Ovary (tissue), 9 donors: ENCODE measurements around the gene SLAMF9. TPM values are rescaled to one million over a fixed set of nuclear protein-coding genes. Genes with fewer than 3 reads are reported as not detected.

ENCODE experiments used
- DNase-seq, 5 donors: peaks; one replicate each; pipeline ENCODE4 v3.0.0-alpha.2; 2019 to 2020
- H3K27ac ChIP-seq, 2 donors: fragments of 200-600 bp; one replicate each; pipeline versions ENCODE4 v1.5.1 to v1.8.0; 2019 to 2022
- H3K27me3 ChIP-seq: fragments of 200-600 bp; one replicate; pipeline ENCODE4 v1.8.0; 2022
- H3K36me3 ChIP-seq: fragments of 200-600 bp; sonication (generic); one replicate; pipeline ENCODE4 v1.5.1; 2019
- H3K4me1 ChIP-seq: one replicate; pipeline ENCODE4 v1.8.1; 2013; ENCODE audit warnings: mild to moderate bottlenecking, moderate library complexity; ENCODE audit not compliant: insufficient read depth
- H3K4me3 ChIP-seq: fragments of 200-600 bp; sonication (generic); one replicate; pipeline ENCODE4 v1.5.1; 2017
- H3K9me3 ChIP-seq, 2 donors: fragments of 200-600 bp in 1 of 2; sonication (generic) in 1 of 2; one replicate each; pipeline versions ENCODE4 v1.5.1 to v1.8.1; 2013 to 2019; ENCODE audit warnings: mild to moderate bottlenecking in 1 of 2, moderate library complexity in 1 of 2
- EP300 ChIP-seq: sonication (generic); formaldehyde crosslinking; IDR thresholded peaks from one replicate; pipeline ENCODE4 v1.6.1; 2017; ENCODE audit warnings: antibody characterized with exemption
- POLR2A ChIP-seq: fragments of 450-650 bp; IDR thresholded peaks from one replicate; pipeline ENCODE4 v1.6.1; 2017; ENCODE audit warnings: antibody characterized with exemption, mild to moderate bottlenecking, moderate library complexity
- WGBS, 3 donors: extraction: QIAGEN DNeasy Blood & Tissue Kit in 1 of 3; methylation state at CpG; one replicate each; pipeline versions ENCODE4 v1.1.5 to v1.1.7; 2013 to 2017; 5-methylcytosine and 5-hydroxymethylcytosine counted together
- intact Hi-C, 4 donors: fragments of 100-400 bp; cut with DNase I; formaldehyde crosslinking; loops; one replicate each; pipeline versions ENCODE4 v1.11.0 to v1.15.1; 2022 to 2023
- polyA plus RNA-seq, 2 donors: library from polyadenylated mRNA; stranded (reverse); fragments of 200-250 nt in 1 of 2; fragments of 350-450 nt in 1 of 2; fragmentation: Illumina TruSeq in 1 of 2; extraction: RNeasy Lipid Tissue Mini Kit (QIAGEN cat#74804) in 1 of 2; gene quantifications; one replicate each; pipeline ENCODE4 v1.2.3, GENCODE V29; 2013 to 2014
- total RNA-seq, 7 donors: library from RNA; depleted of rRNA in 2 of 7; stranded (reverse); fragments of >200 nt in 2 of 7; fragmentation: NEBNext Ultra II Directional in 3 of 7; extraction: Animal tissue kit (Norgen Biotek cat#: 25700) in 3 of 7; gene quantifications; one replicate each; pipeline versions ENCODE4 v1.1.0 to v1.2.4, GENCODE V29; 2016 to 2023
- TF ChIP-seq, protein P1 (sequence below), 3 donors: fragments of 450-650 bp in 2 of 3; fragments of 200-600 bp in 1 of 3; IDR thresholded peaks; one replicate each; pipeline versions ENCODE4 v1.5.1 to v1.8.0; 2016 to 2022; ENCODE audit warnings: antibody characterized with exemption in 3 of 3, mild to moderate bottlenecking in 1 of 3
- donor health status: DM: no; HTN: no; CAD: no; lungs with moderate emphysema.
- donor health status: DM: no; HTN: no; CAD: no.
- donor health status: Bipolar disorder and iron deficiency.
- donor health status: DM: yes; HTN: yes; CAD: no.
- donor health status: DM: no; HTN: no; CAD: no.
- donor health status: DM: yes; HTN: yes; CAD: no.

The SLAMF9 gene
- total and polyA plus RNA-seq, 9 donors, result not detected

DNA sequence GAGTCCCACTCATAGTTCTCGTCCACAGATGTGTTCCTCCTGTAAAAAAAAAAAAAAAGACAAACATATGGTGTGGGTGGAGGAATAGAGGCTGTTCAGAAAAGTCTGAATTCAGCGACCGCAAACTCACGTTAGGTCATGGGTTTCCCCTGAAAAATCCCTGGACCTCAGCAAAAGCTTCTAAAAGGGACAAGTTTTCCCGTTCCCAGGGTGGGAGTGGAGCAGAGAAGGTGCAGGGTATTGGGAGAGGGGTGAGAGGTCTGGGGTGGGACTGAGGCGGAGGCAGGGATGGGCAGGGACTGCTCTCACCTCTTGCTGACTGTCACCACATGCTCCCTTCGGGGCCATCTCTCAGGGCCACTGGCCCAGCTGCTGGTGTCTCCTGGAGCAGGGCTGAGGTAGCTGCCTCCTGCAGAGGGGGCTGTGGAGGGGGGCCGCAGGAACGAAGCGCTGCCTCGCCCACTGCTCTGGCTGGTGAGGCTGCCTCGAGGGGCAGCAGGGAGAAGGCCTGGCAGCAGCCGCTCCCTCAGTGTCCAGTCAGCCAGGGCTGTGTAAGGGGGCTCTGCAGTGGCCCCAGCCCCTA is 26.1 kb downstream of the SLAMF9 start:
- H3K4me3 ChIP-seq, result no peak overlapping the region
- 82 to 84% (median 83%) methylated on average over 13 of the region's 13 CpGs for WGBS, 3 donors
- peaks cover 8% of the 10 kb centered on the region for H3K4me1 ChIP-seq
- intact Hi-C loops, result loop anchor here in 2 of 4 donors (10.0 kb wide), 2 partner anchors 73 to 1467 kb away; no protein-coding TSS in a partner anchor
- no peaks in the 10 kb centered on the region for H3K27me3 ChIP-seq
- H3K9me3 ChIP-seq, result no peaks in the 10 kb centered on the region
- no peak overlapping the region for H3K27ac ChIP-seq
- no peaks in the 10 kb centered on the region for H3K36me3 ChIP-seq
- no peak for DNase-seq
- TF ChIP-seq, protein P1, sequence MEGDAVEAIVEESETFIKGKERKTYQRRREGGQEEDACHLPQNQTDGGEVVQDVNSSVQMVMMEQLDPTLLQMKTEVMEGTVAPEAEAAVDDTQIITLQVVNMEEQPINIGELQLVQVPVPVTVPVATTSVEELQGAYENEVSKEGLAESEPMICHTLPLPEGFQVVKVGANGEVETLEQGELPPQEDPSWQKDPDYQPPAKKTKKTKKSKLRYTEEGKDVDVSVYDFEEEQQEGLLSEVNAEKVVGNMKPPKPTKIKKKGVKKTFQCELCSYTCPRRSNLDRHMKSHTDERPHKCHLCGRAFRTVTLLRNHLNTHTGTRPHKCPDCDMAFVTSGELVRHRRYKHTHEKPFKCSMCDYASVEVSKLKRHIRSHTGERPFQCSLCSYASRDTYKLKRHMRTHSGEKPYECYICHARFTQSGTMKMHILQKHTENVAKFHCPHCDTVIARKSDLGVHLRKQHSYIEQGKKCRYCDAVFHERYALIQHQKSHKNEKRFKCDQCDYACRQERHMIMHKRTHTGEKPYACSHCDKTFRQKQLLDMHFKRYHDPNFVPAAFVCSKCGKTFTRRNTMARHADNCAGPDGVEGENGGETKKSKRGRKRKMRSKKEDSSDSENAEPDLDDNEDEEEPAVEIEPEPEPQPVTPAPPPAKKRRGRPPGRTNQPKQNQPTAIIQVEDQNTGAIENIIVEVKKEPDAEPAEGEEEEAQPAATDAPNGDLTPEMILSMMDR (IDR thresholded peaks at IDR 0.05), result no peak
- no peak for TF ChIP-seq POLR2A
- no peak for TF ChIP-seq EP300

DNA sequence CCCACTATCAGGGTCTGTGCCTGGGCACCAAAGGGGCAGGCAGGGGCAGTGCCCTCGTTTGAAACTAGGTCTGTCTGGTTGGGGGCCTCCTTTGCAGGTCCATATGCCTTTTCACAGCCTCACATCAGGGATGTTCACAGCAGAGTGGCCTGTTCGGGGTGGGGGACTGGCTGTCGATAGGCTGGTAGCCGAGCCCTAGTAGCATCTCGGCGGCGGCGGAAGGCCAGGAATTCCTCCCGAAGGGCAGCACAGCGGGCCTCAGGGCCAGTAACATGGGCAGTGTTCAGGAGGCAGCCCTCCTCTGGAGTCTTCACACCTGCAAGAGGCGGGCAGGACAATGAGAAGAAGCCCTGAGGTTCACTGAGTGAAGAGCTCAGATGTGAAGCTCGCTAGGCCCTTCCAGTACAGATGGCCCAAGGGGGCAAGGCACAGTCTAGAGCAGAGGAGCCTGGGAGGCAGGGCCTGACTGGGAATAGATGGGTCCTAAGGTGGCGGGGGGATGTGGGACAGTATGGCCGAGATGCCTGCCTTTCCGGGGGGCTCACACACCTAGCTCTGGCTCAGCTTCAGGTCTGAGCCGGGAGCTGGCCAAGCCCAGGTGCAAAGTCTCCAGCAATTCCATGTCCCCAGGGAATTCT is 26.7 kb downstream of the SLAMF9 start:
- no peaks in the 10 kb centered on the region for H3K36me3 ChIP-seq
- peaks cover 13% of the 10 kb centered on the region for H3K4me1 ChIP-seq
- TF ChIP-seq, protein P1 (IDR thresholded peaks at IDR 0.05), result no peak
- no peak for TF ChIP-seq EP300
- no peak for TF ChIP-seq POLR2A
- H3K27ac ChIP-seq, result no peak overlapping the region
- 89 to 93% (median 91%) methylated on average over 15 to 16 of the region's 16 CpGs for WGBS, 3 donors
- intact Hi-C loops, result loop anchor here in 2 of 4 donors (10.0 kb wide), 2 partner anchors 73 to 1467 kb away; no protein-coding TSS in a partner anchor
- no peak overlapping the region for H3K4me3 ChIP-seq
- H3K27me3 ChIP-seq, result no peaks in the 10 kb centered on the region
- no peaks in the 10 kb centered on the region for H3K9me3 ChIP-seq
- no peak for DNase-seq

DNA sequence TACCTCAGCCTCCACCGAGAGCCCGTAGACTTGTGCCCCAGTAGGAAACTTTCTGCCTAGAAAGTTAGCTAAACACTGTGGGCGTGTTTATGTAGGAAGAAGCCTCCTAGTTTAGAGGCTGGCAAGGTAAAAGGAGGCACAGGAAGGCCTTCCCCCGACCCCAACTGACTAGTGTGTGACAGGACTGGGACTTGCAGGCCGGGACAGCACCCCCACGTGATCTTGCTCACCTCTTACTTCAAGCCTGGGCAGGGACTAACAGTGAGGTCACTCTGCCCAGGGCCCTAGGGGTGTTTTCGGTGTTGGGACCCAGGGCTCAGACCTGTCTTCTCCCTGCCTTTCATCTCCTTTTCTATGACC is 28.3 kb downstream of the SLAMF9 start:
- no peaks in the 10 kb centered on the region for H3K36me3 ChIP-seq
- peak overlapping the region; percentile 24 to 94 for H3K27ac ChIP-seq
- intact Hi-C loops, result loop anchor here in 2 of 4 donors (10.0 kb wide), 2 partner anchors 71 to 1469 kb away; no protein-coding TSS in a partner anchor
- H3K27me3 ChIP-seq, result no peaks in the 10 kb centered on the region
- H3K4me1 ChIP-seq, result peaks cover 20% of the 10 kb centered on the region
- WGBS, 3 donors, result 4 to 5% (median 4%) methylated on average over 6 to 7 of the region's 7 CpGs
- peak in 3 of 5 donors; percentile 30 to 51 (median 46) for DNase-seq
- peak overlapping the region; percentile 91 for H3K4me3 ChIP-seq
- no peak for TF ChIP-seq POLR2A
- TF ChIP-seq, protein P1 (IDR thresholded peaks at IDR 0.05), result no peak
- TF ChIP-seq EP300, result no peak
- no peaks in the 10 kb centered on the region for H3K9me3 ChIP-seq

DNA sequence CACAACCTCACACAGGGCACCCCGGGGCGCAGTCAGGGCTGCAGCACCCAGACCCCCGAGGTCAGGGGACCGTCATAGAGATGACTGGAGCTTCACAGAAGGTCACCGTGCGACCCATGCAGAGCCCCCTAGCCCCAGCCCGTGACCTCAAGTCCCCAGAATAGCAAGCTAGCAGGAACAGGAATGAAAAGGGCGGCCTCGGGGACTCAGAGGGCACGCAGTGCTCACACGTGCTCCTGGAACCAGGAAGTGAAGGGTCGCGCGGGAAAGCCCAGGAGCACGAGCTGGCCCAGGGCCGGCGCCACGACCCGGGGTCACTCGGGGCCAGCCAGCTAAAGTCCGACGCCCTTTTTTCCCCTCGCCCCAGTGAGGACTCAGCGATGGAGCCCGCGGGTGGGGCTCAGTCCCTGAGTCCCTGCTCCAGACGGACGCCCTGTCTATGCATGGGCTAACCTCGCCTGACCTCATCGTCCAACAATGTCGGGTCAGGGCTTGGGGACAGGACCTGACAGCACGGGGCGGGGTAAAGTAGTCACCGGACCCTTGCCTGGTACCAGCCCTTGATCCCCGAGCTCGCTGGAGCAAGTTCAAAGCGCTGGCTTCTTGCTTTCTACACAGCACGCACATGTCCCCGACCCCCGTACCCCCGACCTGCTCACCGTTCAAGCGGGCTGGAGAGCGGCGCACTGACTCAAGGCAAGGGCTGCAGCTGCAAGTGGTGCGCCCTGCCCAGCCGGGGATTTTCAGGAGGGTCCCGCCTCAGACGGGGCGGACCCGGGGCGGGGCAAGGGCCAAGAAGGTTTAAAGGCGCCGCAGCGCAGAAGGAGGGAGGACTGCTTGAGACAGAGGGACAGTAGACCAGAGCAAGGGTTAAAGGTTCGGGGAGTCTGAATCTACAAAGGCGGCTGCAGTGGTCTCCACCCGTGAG is 29.0 kb downstream of the SLAMF9 start, which contains the start of gene TAGLN2:
Gene TAGLN2, minus strand, starts transcription at position 717 of the 928 bp plus-strand sequence. CDS start 4,998 bp downstream, outside the sequence.
- Histone ChIP-seq H3K4me3 (peak within 1 kb of the TSS; percentile 91), H3K27me3 (no peaks in the 10 kb centered on the region), H3K9me3 (no peaks in the 10 kb centered on the region), H3K4me1 (peaks cover 20% of the 10 kb centered on the region), H3K36me3 (no peaks in the 10 kb centered on the region), H3K27ac (peak within 1 kb of the TSS; percentile 80 to 94)
- peak; percentile 88 to 93 (median 90) for DNase-seq
- intact Hi-C loops, result loop anchor here in 3 of 4 donors (5.0 to 10.0 kb wide), 3 partner anchors 63 to 1470 kb away; partner anchors contain the start of gene VSIG8 (in 1 of the 3)
- TF ChIP-seq, protein P1 (IDR thresholded peaks at IDR 0.05), result peak in 1 of 3 donors; percentile 45
- TF ChIP-seq POLR2A (peak; percentile 93), EP300 (no peak)
- WGBS, 3 donors, result 0 to 1% (median 0%) methylated on average over 53 to 58 of the region's 58 CpGs
